HG03095 (cell line): ENCODE data around the gene KRTCAP2.
"Not testable (repeated sequence)": the region's sequence is repeated elsewhere in the genome, so short reads cannot be mapped to it uniquely, and the experiment has no call there.

Experiments used
- ATAC-seq: cut with Tn5 transposase; IDR thresholded peaks from one replicate; pipeline ENCODE4 v1.9.1; 2021; ENCODE audit warnings: moderate library complexity; ENCODE audit not compliant: unreplicated experiment

The KRTCAP2 gene

DNA sequence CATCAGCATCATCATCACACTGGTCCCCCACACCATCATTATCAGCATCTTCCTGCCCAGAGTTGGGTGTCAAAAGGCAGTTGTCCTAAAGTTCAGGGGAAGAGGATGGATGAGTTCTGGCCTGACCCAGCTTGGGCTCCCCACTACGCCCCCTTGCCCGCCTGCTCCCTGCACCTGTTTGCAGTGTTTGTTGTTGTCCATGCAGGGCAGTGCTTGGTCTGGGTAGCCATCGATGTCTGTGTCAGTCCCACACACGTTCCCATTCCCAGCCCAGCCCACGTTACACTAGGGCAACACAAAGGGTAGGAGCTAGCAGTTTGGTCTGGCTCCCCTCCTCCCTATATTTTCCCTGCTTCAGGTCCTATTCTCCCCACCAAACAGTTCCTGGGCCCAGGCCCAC is 27.8 kb upstream of the KRTCAP2 start:
- no peak for ATAC-seq

DNA sequence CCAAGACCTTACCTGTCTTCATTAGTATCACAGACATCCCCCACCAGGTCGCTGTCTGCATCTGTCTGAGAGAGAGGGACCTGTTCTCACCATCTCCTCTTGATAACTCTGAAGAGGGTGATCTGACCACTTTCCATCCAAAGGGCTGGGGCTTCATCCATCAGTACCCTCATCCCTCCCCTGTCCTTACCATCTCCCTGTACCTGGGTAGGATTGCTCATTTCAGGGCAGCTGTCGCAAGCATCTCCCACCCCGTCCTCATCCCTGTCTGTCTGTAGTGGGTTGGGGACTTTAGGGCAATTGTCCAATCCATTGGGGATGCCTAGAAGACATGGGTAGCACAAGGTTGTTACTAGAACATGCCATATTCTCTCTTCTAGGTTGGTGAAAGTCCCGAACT is 26.7 kb upstream of the KRTCAP2 start:
- ATAC-seq, result no peak

- ATAC-seq, result no peak
Observed at GRCh38 chr1:155198547-155198906, 25.4 kb upstream of the KRTCAP2 start.

DNA sequence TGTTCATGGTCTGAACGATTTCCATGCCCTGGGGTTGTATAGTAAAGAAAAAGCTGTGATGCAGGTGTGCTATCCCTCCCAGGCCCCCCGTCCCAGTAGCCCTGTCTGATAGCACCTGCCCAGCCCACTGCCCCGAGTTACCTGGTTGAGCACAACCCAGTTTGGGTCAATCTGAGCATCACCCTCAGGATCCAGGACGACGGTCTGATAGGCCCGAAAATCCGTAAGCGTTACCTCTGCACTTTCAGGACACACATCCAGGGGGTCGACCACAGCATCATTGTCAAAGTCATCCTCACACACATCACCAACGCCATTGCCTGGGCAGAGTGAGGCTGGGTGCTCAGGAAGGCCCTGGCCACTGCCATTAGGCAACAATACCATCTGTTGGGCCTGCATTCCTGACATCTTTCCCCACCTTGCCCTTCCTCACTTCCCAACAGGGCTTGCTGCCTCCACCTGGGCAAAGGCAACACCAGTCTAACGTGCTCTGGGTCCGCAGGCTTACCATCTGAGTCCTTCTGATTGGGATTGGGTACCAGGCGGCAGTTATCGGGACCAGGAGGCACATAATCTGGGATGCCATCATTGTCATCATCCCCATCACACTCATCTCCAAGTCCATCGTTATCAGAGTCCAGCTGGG is 24.9 kb upstream of the KRTCAP2 start:
- ATAC-seq, result no peak

DNA sequence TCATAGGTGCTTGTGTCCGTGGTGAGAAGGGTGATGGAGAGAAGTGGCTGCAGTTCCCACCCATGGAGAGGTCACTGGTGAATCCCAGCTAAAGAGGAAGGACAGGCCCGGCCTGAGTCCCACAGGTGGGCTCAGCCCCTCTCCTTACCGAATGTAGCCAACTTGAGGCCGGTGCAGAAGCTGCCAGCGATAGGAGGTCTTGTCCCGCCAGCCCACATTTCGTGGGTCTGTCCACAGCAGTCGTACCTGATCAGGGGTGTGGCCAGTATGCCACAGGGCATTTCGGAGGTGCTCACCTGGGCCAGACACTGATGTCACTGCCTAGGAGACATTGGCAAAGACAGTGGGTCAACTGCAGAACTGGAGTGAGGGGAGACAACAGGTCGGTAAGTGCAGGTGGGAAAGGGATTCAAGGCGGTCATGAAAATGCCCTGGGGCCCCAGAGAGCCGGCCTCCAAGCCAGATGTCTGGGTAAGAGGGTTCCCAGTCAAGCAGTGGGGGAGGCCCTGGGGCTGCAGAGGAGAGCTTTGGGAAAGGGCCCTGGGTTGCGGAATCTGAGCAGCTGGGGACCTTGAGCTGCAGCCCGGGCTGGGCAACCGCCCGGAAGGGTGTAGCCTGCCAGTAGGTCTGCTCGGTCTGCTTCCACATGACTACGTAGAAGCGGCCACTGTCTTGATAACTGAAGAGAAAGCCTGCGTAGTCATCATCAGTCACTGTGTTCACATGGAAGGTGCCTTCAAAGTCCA is 24.0 kb upstream of the KRTCAP2 start:
- ATAC-seq, result no peak

DNA sequence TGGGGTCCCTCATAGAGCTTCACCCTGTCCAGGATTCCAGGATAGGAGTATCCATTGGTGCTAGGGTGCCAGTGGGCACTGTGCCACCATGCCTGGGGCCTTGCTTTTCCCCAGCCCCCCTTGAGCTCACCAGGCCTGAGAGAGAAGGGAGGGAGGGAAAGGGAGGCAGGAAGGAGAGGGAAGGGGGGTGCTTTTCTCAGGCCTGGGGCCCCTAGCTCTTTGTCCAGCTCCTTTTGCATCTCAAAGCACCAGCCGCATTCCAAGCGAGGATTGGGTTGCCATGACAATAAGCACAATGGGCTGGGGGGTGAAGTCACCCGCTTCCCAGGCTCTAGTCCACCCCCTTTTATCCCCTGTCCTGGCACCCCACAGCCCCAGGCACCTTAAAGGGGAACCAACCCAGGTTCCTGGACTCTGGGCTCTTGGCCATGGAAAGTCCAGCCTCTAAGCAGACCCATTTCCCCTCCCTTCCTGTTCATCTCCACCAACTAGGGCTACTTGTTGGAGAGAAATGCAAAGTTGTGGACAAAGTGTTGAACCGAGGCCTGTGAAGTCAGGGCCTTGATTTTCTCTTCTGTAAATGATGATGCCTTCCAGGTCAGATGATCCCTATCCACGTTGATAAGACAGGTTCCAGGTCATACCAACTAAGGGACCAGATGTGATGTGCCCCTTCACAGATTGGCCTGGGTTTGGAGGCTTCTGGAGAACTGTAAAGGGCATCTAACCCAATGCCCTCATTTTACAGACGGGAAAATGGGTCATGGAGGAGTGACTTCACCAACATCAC is 23.2 kb upstream of the KRTCAP2 start:
- no peak for ATAC-seq

DNA sequence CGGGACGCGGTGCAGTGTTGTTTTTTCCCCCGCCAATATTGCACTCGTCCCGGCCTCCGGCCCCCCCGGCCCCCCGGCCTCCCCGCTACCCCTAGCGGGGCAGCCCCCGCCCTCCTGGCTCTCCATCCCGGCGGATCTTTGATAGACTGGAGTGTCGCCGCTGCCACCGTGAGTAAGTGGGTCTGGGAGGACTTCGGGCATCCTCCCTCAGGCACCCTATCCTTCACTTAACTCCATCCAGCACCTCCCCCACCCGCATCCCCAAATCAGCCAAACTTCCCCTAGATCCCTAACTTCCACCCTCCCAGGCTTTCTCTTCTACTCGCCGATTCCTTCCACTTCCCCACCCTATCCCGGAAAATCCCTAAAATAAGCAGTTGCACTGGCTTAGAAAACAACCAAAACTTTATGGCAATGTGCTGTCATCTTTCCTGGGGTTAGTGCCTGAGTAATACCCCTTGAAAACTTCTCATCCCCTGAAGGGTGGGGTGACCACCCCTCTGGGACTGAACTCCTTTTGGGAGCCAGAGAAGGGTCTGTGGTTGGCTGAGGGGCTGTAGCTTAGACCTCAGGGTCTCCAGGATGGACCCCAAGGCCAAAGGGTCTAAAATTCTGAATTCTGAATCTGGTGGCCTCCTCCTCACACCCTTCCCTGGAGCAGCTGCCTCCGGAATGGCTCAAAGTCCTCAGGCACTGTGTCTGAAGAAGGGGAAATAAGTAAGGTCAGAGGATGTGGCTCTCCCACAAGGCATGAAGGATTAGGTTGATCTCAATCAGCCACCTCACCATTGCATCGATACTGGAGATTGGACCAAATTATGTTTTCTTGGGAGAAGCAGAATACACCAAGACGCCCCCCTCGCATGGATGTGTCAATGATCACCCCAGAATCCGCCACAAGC is 22.3 kb upstream of the KRTCAP2 start:
- ATAC-seq, result no peak

DNA sequence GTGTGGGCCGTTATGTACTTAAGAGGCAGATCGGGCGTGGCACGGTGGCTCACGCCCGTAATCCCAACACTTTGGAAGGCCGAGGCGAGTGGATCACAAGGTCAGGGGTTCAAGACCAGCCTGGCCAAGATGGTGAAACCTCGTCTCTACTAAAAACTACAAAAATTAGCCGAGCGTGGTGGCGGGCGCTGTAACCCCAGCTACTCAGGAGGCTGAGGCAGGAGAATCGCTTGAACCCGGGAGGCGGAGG is 20.8 kb upstream of the KRTCAP2 start:
- ATAC-seq, result not testable (repeated sequence)

- ATAC-seq, result peak; percentile 58
Observed at GRCh38 chr1:155193275-155193990, 20.3 kb upstream of the KRTCAP2 start.

GRCh38 chr1:155192346-155193274 is 19.5 kb upstream of the KRTCAP2 start:
- ATAC-seq, result no peak

DNA sequence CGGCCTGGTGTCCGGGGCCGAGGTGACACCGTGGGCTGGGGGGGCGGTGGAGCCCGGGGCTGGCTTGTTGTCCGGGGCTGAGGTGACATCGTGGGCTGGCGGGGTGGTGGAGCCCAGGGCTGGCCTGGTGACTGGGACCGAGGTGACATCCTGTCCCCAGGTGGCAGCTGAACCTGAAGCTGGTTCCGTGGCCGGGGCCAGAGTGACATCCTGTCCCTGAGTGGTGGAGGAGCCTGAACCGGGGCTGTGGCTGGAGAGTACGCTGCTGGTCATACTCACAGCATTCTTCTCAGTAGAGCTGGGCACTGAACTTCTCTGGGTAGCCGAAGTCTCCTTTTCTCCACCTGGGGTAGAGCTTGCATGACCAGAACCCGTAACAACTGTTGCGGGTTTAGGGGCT is 18.8 kb upstream of the KRTCAP2 start:
- no peak for ATAC-seq

GRCh38 chr1:155189926-155190325 is 16.8 kb upstream of the KRTCAP2 start:
- ATAC-seq, result not testable (repeated sequence)

DNA sequence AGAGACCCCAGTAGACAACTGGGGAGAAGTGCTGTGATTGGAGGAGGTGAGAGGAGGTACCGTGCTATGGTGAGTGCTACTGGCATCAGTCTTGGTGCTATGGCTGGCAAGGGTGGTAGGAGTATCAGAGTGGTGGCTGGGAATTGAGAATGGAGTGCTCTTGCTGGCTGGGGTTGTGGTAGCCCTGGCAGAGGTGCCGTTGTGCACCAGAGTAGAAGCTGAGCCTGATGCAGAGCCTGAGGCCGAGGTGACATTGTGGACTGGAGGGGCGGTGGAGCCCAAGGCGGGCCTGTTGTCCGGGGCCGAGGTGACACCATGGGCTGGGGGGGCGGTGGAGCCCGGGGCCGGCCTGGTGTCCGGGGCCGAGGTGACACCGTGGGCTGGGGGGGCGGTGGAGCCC is 15.2 kb upstream of the KRTCAP2 start:
- ATAC-seq, result no peak

GRCh38 chr1:155187456-155187891 is 14.4 kb upstream of the KRTCAP2 start:
- ATAC-seq, result no peak

DNA sequence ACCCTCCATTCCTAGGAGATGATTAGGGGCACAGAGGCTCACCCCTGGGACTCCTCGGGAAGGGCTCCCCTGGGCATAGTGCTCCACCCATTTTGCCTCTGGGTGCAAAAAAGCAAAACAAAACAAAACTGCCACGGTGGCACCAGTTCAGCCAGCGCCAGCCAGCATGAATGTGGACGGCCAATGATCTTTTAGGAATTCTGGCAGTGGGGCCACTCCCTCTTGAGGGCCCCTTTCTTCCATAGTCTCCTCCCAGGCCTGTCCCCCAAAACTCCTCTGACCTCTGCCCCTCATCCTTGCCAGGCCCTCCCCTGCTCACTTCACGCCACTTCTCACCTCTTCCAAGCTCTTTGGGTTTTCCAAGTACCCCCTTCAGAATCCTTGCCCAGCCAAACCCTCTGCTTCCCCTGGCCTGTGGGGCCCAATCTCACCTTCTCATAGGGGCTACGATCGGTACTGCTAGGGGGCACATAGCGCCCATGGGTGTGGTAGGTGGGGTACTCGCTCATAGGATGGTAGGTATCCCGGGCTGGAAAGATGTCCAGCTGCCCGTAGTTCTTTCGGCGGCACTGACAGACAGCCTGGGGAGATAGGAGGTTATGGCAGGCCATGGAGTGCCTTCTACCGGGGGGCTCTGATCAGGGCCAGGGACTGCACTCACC is 13.8 kb upstream of the KRTCAP2 start:
- ATAC-seq, result no peak

DNA sequence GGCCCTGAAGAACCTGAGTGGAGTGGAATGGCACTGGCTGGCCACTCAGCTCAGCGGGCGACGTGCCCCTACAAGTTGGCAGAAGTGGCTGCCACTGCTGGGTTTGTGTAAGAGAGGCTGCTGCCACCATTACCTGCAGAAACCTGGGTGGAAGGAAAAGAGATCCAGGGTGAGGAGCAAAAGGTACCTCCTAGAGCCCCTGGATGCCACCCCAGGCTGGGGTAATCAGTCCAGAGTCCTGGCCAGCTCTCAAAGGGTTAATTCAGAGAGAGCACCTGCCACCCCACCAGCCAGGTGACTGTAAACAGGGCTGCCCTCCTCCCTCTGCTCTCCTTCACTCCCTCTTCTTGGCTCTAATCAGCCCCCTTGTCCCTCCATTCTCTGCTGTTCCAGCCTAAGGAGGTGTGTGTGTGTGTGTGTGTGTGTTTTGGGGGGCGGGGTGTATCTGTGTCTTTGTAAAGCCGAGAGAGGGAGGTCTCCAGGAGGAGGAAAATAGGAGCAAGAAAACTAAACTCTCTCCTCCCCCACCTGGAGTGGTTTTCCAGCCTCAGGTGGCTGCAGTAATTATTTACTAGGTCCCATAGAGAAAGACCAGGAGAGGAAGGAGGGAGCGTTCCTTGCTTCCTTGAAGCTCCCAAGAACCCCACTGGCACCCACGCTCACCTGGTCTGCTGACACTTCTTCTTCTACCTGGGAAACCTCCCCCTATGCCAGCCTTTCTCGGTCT is 13.1 kb upstream of the KRTCAP2 start:
- no peak for ATAC-seq

- no peak for ATAC-seq
Observed at GRCh38 chr1:155185783-155186066, 12.6 kb upstream of the KRTCAP2 start.
